ENCODE measurements around the gene NT5DC4.

NT5DC4 gene

GRCh38 chr2:112690853-112691401 lies 29.9 kb upstream of the NT5DC4 start:
- DNase-seq (ENCODE audit: low read depth): no peak
- no peak overlapping the region for H3K4me3 ChIP-seq (ENCODE audit: control insufficient read depth, low read depth, low read length)
- TF ChIP-seq CTCF (IDR thresholded peaks at IDR 0.05; ENCODE audit: control insufficient read depth, insufficient read depth, low read depth, low read length, missing control alignments): peak; percentile 44

- TF ChIP-seq CTCF (IDR thresholded peaks at IDR 0.05; ENCODE audit: control insufficient read depth, insufficient read depth, low read depth, low read length, missing control alignments): no peak
- no peak for DNase-seq (ENCODE audit: low read depth)
- H3K4me3 ChIP-seq (ENCODE audit: control insufficient read depth, low read depth, low read length): no peak overlapping the region
Observed at GRCh38 chr2:112691881-112692281, 28.9 kb upstream of the NT5DC4 start.

- TF ChIP-seq CTCF (IDR thresholded peaks at IDR 0.05; ENCODE audit: control insufficient read depth, insufficient read depth, low read depth, low read length, missing control alignments): no peak
- no peak overlapping the region for H3K4me3 ChIP-seq (ENCODE audit: control insufficient read depth, low read depth, low read length)
- peak; percentile 75 for DNase-seq (ENCODE audit: low read depth)
Observed at GRCh38 chr2:112692495-112692911, 28.3 kb upstream of the NT5DC4 start.

- no peak overlapping the region for H3K4me3 ChIP-seq (ENCODE audit: control insufficient read depth, low read depth, low read length)
- no peak for TF ChIP-seq CTCF (IDR thresholded peaks at IDR 0.05; ENCODE audit: control insufficient read depth, insufficient read depth, low read depth, low read length, missing control alignments)
- DNase-seq (ENCODE audit: low read depth): no peak
Observed at GRCh38 chr2:112692918-112693317, 27.9 kb upstream of the NT5DC4 start.

- no peak for DNase-seq (ENCODE audit: low read depth)
- H3K4me3 ChIP-seq (ENCODE audit: control insufficient read depth, low read depth, low read length): no peak overlapping the region
- no peak for TF ChIP-seq CTCF (IDR thresholded peaks at IDR 0.05; ENCODE audit: control insufficient read depth, insufficient read depth, low read depth, low read length, missing control alignments)
Observed at GRCh38 chr2:112693596-112693995, 27.2 kb upstream of the NT5DC4 start.

- DNase-seq (ENCODE audit: low read depth): no peak
- H3K4me3 ChIP-seq (ENCODE audit: control insufficient read depth, low read depth, low read length): no peak overlapping the region
- no peak for TF ChIP-seq CTCF (IDR thresholded peaks at IDR 0.05; ENCODE audit: control insufficient read depth, insufficient read depth, low read depth, low read length, missing control alignments)
Observed at GRCh38 chr2:112694182-112694581, 26.6 kb upstream of the NT5DC4 start.

Data from AG09309 (cell line).